ENCODE results near the gene RNU6-9.
"Not testable (repeated sequence)": the region's sequence is repeated elsewhere in the genome, so short reads cannot be mapped to it uniquely, and the experiment has no call there.

DNA sequence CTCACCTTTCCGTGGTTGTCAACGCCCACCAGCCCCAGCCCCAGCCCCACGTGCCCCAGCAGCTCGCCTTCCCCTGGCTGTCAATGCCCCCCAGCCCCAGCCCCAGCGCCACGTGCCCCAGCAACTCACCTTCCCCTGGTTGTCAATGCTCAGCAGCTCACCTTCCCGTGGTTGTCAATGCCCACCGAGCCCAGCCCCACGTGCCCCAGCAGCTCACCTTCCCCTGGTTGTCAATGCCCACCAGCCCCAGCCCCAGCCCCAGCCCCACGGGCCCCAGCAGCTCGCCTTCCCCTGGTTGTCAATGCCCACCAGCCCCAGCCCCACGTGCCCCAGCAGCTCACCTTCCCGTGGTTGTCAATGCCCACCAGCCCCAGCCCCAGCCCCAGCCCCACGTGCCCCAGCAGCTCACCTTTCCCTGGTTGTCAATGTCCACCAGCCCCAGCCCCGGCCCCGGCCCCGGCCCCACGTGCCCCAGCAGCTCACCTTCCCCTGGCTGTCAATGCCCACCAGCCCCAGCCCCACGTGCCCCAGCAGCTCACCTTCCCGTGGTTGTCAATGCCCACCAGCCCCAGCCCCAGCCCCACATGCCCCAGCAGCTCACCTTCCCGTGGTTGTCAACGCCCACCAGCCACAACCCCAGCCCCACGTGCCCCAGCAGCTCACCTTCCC lies 15.2 kb upstream of the RNU6-9 start:
- TF ChIP-seq CTCF (IDR thresholded peaks at IDR 0.05 in 8 of 11, conservative IDR thresholded peaks at IDR 0.05 in 3 of 11); POLR2AphosphoS5 (IDR thresholded peaks at IDR 0.05): not testable (repeated sequence)

All from spleen (tissue), 7 donors.